WTC11 (cell line): ENCODE data around the gene ZRANB2.

ENCODE experiments used
- NFE2L1 ChIP-seq: sonication (generic); formaldehyde crosslinking; IDR thresholded peaks from 2 replicates; pipeline ENCODE4 v1.8.1; 2023; ENCODE audit warnings: missing genetic modification reagents
- ZNF532 ChIP-seq: fragments of 250-450 bp; sonication (Bioruptor Pico); IDR thresholded peaks from 2 replicates; pipeline ENCODE4 v1.9.0; 2021; ENCODE audit warnings: mild to moderate bottlenecking, borderline replicate concordance

- no peak for TF ChIP-seq ZNF532 (CRISPR knock-in tag)
- TF ChIP-seq NFE2L1: no peak
Measured at GRCh38 chr1:71015745-71016144, 65.1 kb downstream of the ZRANB2 start.
